Measurements from ENCODE around the gene CORO2B.

GRCh38 chr15:68625853-68626252 is 47.1 kb downstream of the CORO2B start:
- TF ChIP-seq EZH2 (IDR thresholded peaks at IDR 0.05) (no peak), POLR2AphosphoS5 (IDR thresholded peaks at IDR 0.05; ENCODE audit: borderline replicate concordance, low read depth, low read length) (no peak)

Measured in SK-N-MC (cell line).